Fibroblast of mammary gland (primary cell): Measurements from ENCODE around the gene DIP2A.

Experiments
- DNase-seq: peaks from one replicate; pipeline ENCODE4 v3.0.0-alpha.2; 2010; ENCODE audit warnings: low read depth
- H3K4me3 ChIP-seq: 2 replicates; pipeline ENCODE4 v1.5.1; 2011; ENCODE audit warnings: low read depth, mild to moderate bottlenecking, low read length, moderate library complexity; ENCODE audit not compliant: control insufficient read depth
- CTCF ChIP-seq: conservative IDR thresholded peaks from 2 replicates; pipeline ENCODE4 v1.5.1; 2011; ENCODE audit warnings: low read depth, low read length, inconsistent platforms; ENCODE audit not compliant: control insufficient read depth, insufficient read depth

DIP2A gene

GRCh38 chr21:46613391-46613790 lies 154.7 kb downstream of the DIP2A start:
- no peak for TF ChIP-seq CTCF
- DNase-seq, result no peak
- H3K4me3 ChIP-seq, result no peak overlapping the region

GRCh38 chr21:46616050-46616449 lies 157.4 kb downstream of the DIP2A start:
- no peak for DNase-seq
- no peak for TF ChIP-seq CTCF
- H3K4me3 ChIP-seq, result no peak overlapping the region

GRCh38 chr21:46616656-46617055 lies 158.0 kb downstream of the DIP2A start:
- TF ChIP-seq CTCF, result no peak
- no peak for DNase-seq
- no peak overlapping the region for H3K4me3 ChIP-seq

- no peak for TF ChIP-seq CTCF
- no peak overlapping the region for H3K4me3 ChIP-seq
- DNase-seq, result peak; percentile 41
Measured at GRCh38 chr21:46617267-46618051, 158.8 kb downstream of the DIP2A start.

GRCh38 chr21:46618738-46619379 lies 160.2 kb downstream of the DIP2A start:
- H3K4me3 ChIP-seq, result no peak overlapping the region

More at GRCh38 chr21:46618738-46619379, 160.2 kb downstream of the DIP2A start:
- DNase-seq, result no peak
- TF ChIP-seq CTCF, result no peak
